SH-SY5Y (cell line): ENCODE measurements around the gene TRIAP1.

ENCODE experiments used
- GATA2 ChIP-seq: IDR thresholded peaks from 2 replicates; pipeline ENCODE4 v1.6.1; 2011; ENCODE audit warnings: mild to moderate bottlenecking, low read depth, low read length
- GATA3 ChIP-seq: IDR thresholded peaks from 2 replicates; pipeline ENCODE4 v1.6.1; 2011; ENCODE audit warnings: low read depth, mild to moderate bottlenecking, low read length, moderate library complexity

- no peak for TF ChIP-seq GATA3
- TF ChIP-seq GATA2 = no peak
Observed at GRCh38 chr12:120457133-120457532, 10.9 kb upstream of the TRIAP1 start.
